ENCODE data around the gene WDR86.

WDR86 gene

DNA sequence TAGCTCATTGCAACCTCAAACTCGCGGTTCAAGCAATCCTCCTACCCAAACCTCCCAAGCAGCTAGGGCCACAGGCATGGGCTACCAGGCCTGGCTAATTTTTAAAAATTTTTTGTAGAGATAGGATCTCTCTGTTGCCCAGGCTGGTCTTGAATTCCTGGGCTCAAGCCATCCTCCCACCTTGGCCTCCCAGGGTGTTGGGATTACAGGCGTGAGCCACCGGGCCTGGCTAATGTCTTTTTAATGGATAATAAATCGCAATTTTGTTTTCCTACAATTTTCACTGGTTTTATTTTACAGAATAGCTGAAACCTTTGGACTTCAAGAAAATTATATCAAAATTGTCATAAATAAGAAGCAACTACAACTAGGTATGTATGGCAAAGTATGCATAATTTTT is 57.3 kb downstream of the WDR86 start:
- Histone ChIP-seq H3K4me3 (ENCODE audit: extremely low read depth, insufficient read depth, low read length, poor library complexity, severe bottlenecking) (no peak overlapping the region), H3K27ac (ENCODE audit: low read depth, low read length, severe bottlenecking) (no peak overlapping the region), H3K4me1 (ENCODE audit: control insufficient read depth, insufficient read depth, low read length, poor library complexity, severe bottlenecking) (no peaks in the 10 kb centered on the region), H3K36me3 (ENCODE audit: control insufficient read depth, insufficient read depth, low read length) (peaks cover 64% of the 10 kb centered on the region), H3K9me3 (ENCODE audit: control insufficient read depth, low read length) (no peaks in the 10 kb centered on the region)
- WGBS, 2 experiments (ENCODE audit: insufficient coverage in 2 of 2), result 100% methylated on average over 2 of the region's 5 CpGs; no CpG with 5 or more reads in 1 of the 2 experiments

DNA sequence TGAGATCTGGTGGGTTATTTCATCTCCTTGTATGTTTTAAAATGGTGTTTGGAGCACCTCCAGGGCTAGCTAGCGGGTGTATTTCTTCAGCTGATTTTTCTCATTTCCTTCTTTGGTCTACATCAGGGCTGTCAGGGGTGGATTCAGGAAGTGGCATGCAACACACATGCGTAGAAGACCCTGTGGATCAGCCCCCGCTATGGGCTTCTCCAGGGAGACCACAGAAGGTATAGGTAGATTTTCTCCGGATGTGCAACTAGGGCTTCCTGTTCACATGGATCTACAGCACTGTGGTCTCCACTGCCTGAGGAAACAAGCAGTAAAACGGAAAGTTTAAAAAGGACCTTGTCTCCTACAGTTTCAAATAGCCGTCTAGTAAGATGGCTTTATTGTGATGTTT is 57.9 kb downstream of the WDR86 start:
- H3K36me3 ChIP-seq (ENCODE audit: control insufficient read depth, insufficient read depth, low read length), result peaks cover 62% of the 10 kb centered on the region
- H3K27ac ChIP-seq (ENCODE audit: low read depth, low read length, severe bottlenecking), result no peak overlapping the region
- H3K9me3 ChIP-seq (ENCODE audit: control insufficient read depth, low read length), result no peaks in the 10 kb centered on the region
- 98 to 100% methylated on average over 4 to 6 of the region's 6 CpGs for WGBS, 2 experiments (ENCODE audit: insufficient coverage in 2 of 2)
- H3K4me1 ChIP-seq (ENCODE audit: control insufficient read depth, insufficient read depth, low read length, poor library complexity, severe bottlenecking), result no peaks in the 10 kb centered on the region
- H3K4me3 ChIP-seq (ENCODE audit: extremely low read depth, insufficient read depth, low read length, poor library complexity, severe bottlenecking), result no peak overlapping the region

DNA sequence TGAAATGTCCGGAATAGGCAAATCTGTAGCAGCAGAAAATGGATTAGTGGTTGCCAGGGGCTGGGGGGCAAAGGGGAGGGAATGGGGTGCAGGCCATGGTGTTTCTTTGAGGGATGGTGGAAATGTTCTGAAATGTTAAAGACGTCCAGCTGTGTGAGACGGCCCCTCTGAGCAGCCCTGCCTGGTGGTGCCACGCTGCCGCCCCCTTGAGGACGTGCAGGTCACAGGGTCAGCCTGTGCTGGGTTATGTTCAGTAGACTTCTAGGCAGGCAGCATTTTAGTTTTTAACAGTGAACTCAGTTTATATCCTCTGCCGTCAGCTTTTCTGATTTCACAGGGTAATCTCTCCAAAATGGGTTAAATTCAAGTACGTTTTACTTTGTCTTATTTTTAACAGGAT is 58.8 kb downstream of the WDR86 start:
- WGBS, 2 experiments (ENCODE audit: insufficient coverage in 2 of 2), result 61 to 77% methylated on average over 5 to 6 of the region's 8 CpGs
- Histone ChIP-seq H3K36me3 (ENCODE audit: control insufficient read depth, insufficient read depth, low read length) (peaks cover 65% of the 10 kb centered on the region), H3K4me3 (ENCODE audit: extremely low read depth, insufficient read depth, low read length, poor library complexity, severe bottlenecking) (no peak overlapping the region), H3K4me1 (ENCODE audit: control insufficient read depth, insufficient read depth, low read length, poor library complexity, severe bottlenecking) (no peaks in the 10 kb centered on the region), H3K9me3 (ENCODE audit: control insufficient read depth, low read length) (no peaks in the 10 kb centered on the region), H3K27ac (ENCODE audit: low read depth, low read length, severe bottlenecking) (no peak overlapping the region)

DNA sequence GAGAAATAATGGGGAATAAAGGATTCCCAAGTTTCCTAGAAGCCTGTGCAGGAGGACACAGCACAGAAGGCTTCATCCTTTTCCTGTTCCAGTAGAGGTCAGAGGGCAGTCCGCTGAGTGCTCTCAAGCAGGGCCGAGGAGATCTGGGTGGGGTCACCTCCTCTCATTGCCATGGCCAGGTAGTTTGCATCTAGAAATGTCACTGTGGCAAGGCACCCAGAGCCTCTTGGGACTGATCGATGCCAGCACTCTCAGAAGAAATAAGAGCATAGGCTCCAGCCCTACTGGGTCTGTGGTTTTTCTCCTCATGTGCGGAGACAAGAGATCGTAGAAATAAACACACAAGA is 60.4 kb downstream of the WDR86 start:
- no peaks in the 10 kb centered on the region for H3K4me1 ChIP-seq (ENCODE audit: control insufficient read depth, insufficient read depth, low read length, poor library complexity, severe bottlenecking)
- 88 to 95% methylated on average over 3 to 4 of the region's 5 CpGs for WGBS, 2 experiments (ENCODE audit: insufficient coverage in 2 of 2)
- peaks cover 62% of the 10 kb centered on the region for H3K36me3 ChIP-seq (ENCODE audit: control insufficient read depth, insufficient read depth, low read length)
- H3K9me3 ChIP-seq (ENCODE audit: control insufficient read depth, low read length), result no peaks in the 10 kb centered on the region
- peak overlapping the region; percentile 7 for H3K27ac ChIP-seq (ENCODE audit: low read depth, low read length, severe bottlenecking)
- H3K4me3 ChIP-seq (ENCODE audit: extremely low read depth, insufficient read depth, low read length, poor library complexity, severe bottlenecking), result no peak overlapping the region

DNA sequence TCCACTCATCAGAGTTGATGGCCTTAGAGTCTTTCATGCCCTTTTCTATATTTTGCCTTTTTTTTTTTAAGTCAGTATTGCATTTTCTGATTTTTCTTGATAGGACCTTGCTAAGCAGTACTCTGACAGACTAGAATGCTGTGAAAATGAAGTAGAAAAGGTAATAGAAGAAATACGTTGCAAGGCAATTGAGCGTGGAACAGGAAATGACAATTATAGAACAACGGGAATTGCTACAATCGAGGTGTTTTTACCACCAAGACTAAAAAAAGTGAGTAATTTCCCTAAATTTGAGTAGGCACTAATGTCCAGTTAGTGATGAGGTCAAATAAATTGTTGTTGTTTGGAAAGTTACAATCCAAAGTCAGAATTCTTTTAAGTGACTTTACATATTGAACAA is 60.9 kb downstream of the WDR86 start:
- H3K36me3 ChIP-seq (ENCODE audit: control insufficient read depth, insufficient read depth, low read length), result peaks cover 64% of the 10 kb centered on the region
- whole genome bisulfite sequencing, 2 experiments (ENCODE audit: insufficient coverage in 2 of 2), result 96 to 98% methylated on average over 4 of the region's 4 CpGs
- no peaks in the 10 kb centered on the region for H3K9me3 ChIP-seq (ENCODE audit: control insufficient read depth, low read length)
- no peaks in the 10 kb centered on the region for H3K4me1 ChIP-seq (ENCODE audit: control insufficient read depth, insufficient read depth, low read length, poor library complexity, severe bottlenecking)
- no peak overlapping the region for H3K27ac ChIP-seq (ENCODE audit: low read depth, low read length, severe bottlenecking)
- H3K4me3 ChIP-seq (ENCODE audit: extremely low read depth, insufficient read depth, low read length, poor library complexity, severe bottlenecking), result no peak overlapping the region

DNA sequence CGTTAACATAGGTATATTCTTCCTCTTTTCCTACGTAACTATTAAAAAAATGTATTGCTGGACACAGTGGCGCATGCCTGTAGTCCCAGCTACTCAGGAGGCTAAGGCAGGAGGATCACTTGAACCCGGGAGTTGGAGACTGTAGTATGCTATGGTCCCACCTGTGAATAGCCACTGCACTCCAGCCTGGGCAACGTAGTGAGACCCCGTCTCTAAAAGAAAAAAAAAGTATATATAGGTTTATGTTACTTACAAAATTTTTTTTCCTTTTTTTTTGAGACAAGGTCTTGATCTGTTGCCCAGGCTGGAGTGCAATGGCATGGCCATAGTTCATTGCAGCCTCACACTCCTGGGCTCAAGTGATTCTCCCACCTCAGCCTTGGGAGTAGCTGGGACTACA is 62.6 kb downstream of the WDR86 start:
- H3K27ac ChIP-seq (ENCODE audit: low read depth, low read length, severe bottlenecking), result no peak overlapping the region
- peaks cover 3% of the 10 kb centered on the region for H3K4me1 ChIP-seq (ENCODE audit: control insufficient read depth, insufficient read depth, low read length, poor library complexity, severe bottlenecking)
- WGBS, 2 experiments (ENCODE audit: insufficient coverage in 2 of 2), result 100% methylated on average over 1 to 2 of the region's 6 CpGs
- peaks cover 53% of the 10 kb centered on the region for H3K36me3 ChIP-seq (ENCODE audit: control insufficient read depth, insufficient read depth, low read length)
- H3K4me3 ChIP-seq (ENCODE audit: extremely low read depth, insufficient read depth, low read length, poor library complexity, severe bottlenecking), result no peak overlapping the region
- H3K9me3 ChIP-seq (ENCODE audit: control insufficient read depth, low read length), result no peaks in the 10 kb centered on the region

DNA sequence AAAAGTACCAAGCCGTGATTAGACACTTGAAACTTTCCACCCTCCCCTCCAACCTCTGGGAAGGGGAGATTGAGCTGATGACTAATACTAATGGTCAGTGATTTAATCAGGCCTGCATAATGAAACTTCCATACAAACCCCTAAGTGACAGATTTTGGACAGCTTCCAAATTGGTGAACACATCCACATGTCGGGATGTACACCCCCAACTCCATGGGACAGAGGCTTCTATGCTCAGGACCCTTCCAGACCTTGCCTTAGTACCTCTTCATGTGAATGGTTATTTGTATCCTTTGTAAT is 63.4 kb downstream of the WDR86 start:
- Histone ChIP-seq H3K36me3 (ENCODE audit: control insufficient read depth, insufficient read depth, low read length) (peaks cover 45% of the 10 kb centered on the region), H3K4me1 (ENCODE audit: control insufficient read depth, insufficient read depth, low read length, poor library complexity, severe bottlenecking) (peaks cover 3% of the 10 kb centered on the region), H3K4me3 (ENCODE audit: extremely low read depth, insufficient read depth, low read length, poor library complexity, severe bottlenecking) (no peak overlapping the region), H3K27ac (ENCODE audit: low read depth, low read length, severe bottlenecking) (no peak overlapping the region), H3K9me3 (ENCODE audit: control insufficient read depth, low read length) (no peaks in the 10 kb centered on the region)
- WGBS, 2 experiments (ENCODE audit: insufficient coverage in 2 of 2), result 100% methylated on average over 1 of the region's 2 CpGs; no CpG with 5 or more reads in 1 of the 2 experiments

DNA sequence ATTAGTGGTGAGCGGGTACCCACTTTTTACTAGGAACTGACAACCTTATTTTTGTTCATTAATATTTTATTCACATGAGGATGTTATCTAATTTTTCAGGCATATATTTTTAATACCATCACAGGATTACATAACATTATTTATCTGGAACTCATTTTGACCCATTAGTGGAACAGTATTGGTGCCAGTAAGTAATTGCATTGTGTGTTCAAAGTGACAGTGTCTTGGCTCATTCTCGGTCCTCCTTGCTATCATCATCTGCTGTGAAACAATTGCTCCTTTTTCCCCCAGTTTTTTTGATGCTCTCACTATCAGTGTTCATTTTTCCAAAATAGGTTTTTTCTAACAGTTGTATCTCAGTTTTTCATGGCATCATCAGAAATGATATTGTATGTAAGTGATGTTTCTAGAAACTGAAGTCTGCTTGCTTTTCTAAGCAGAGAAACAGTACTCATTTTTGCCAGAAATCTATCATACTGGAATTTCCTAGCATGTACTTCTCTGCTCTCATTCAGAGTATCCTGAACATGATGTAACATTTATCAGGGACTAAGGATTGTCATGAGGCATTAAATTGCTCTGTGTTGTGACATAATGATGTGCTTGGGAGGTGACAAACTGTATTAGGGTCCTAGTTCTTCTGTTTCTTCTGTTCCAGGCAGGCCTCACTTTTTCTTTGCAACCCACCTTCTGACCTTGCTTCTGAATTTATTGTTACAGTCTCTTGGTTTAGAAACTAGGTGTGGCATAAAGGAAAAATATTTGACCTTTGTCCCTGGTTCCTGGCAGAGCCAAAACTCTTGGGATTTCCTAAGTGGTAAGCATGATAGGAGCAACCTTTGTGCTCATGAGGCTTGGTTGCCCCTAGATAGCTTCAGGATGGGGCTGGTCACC is 64.0 kb downstream of the WDR86 start:
- Histone ChIP-seq H3K4me3 (ENCODE audit: extremely low read depth, insufficient read depth, low read length, poor library complexity, severe bottlenecking) (no peak overlapping the region), H3K27ac (ENCODE audit: low read depth, low read length, severe bottlenecking) (no peak overlapping the region), H3K4me1 (ENCODE audit: control insufficient read depth, insufficient read depth, low read length, poor library complexity, severe bottlenecking) (peaks cover 3% of the 10 kb centered on the region), H3K9me3 (ENCODE audit: control insufficient read depth, low read length) (no peaks in the 10 kb centered on the region), H3K36me3 (ENCODE audit: control insufficient read depth, insufficient read depth, low read length) (peaks cover 39% of the 10 kb centered on the region)
- WGBS, 2 experiments (ENCODE audit: insufficient coverage in 2 of 2), result 100% methylated on average over 1 of the region's 2 CpGs

DNA sequence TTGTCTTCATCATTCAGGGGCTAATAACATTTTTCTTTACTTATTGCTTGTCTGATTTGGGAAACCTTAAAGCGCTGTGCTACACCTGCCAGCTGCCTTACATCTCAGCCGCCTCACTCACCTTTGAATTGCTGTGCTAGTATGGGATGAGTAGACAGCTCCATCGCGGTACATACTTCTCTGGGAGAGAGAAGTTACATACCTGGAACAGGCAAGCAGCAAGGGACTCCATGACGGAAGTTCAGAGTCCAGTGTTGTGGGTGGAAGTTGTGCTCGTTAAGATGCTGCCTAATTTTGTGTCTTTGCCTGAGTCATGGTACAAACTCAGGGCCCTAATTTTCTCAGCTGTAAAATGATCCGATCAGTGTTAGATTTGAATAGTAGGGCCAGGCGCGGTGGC is 66.3 kb downstream of the WDR86 start:
- Histone ChIP-seq H3K4me3 (ENCODE audit: extremely low read depth, insufficient read depth, low read length, poor library complexity, severe bottlenecking) (no peak overlapping the region), H3K9me3 (ENCODE audit: control insufficient read depth, low read length) (no peaks in the 10 kb centered on the region), H3K4me1 (ENCODE audit: control insufficient read depth, insufficient read depth, low read length, poor library complexity, severe bottlenecking) (peaks cover 3% of the 10 kb centered on the region), H3K27ac (ENCODE audit: low read depth, low read length, severe bottlenecking) (no peak overlapping the region), H3K36me3 (ENCODE audit: control insufficient read depth, insufficient read depth, low read length) (peaks cover 28% of the 10 kb centered on the region)
- WGBS, 2 experiments (ENCODE audit: insufficient coverage in 2 of 2), result 95 to 97% methylated on average over 6 to 7 of the region's 9 CpGs

DNA sequence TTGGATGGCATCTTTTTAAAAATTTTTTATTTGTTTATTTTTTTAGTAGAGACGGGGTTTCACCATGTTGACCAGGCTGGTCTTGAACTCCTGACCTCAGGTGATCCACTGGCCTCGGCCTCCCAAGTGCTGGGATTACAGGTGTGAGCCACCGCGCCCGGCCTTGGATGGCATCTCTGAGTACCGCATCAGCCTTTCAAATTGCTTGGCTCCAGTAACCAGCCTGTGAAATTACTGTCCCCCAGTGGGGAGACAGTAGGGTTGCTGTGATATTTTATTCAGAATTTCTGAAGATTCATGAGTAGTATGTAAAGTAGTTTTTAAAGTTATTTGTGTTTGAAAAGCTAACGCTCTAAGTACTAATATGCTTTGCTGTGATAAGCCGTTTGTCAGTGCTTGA is 67.0 kb downstream of the WDR86 start:
- Histone ChIP-seq H3K27ac (ENCODE audit: low read depth, low read length, severe bottlenecking) (no peak overlapping the region), H3K4me3 (ENCODE audit: extremely low read depth, insufficient read depth, low read length, poor library complexity, severe bottlenecking) (peak overlapping the region; percentile 75), H3K36me3 (ENCODE audit: control insufficient read depth, insufficient read depth, low read length) (peaks cover 28% of the 10 kb centered on the region), H3K4me1 (ENCODE audit: control insufficient read depth, insufficient read depth, low read length, poor library complexity, severe bottlenecking) (peaks cover 3% of the 10 kb centered on the region), H3K9me3 (ENCODE audit: control insufficient read depth, low read length) (no peaks in the 10 kb centered on the region)
- 94% methylated on average over 7 of the region's 8 CpGs for WGBS, 2 experiments (ENCODE audit: insufficient coverage in 2 of 2)

DNA sequence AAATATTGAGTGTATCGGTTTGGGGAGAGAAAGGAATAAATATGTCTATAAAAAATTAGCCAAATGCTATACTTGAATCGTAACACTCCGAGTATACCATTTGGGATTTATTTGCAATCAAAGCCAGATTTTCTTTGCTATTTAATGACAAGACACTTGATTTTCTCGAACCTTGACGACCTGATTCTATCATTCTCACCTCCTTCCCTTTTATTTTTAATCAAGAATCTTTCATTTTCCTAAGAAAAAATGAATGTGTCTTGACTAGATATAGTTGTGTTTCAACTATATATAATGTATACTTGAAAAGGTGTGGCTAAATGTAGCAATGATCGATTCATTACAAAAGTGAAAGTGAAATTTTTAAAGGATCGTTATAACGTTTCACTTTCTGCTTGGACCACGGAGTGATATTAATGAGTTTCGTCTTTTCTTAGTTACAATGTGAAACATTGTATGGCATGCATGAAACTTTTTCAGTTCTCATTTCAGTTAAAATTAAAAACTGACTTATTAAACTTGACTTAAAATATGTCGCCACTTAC is 67.7 kb downstream of the WDR86 start:
- Histone ChIP-seq H3K9me3 (ENCODE audit: control insufficient read depth, low read length) (no peaks in the 10 kb centered on the region), H3K4me1 (ENCODE audit: control insufficient read depth, insufficient read depth, low read length, poor library complexity, severe bottlenecking) (peaks cover 3% of the 10 kb centered on the region), H3K36me3 (ENCODE audit: control insufficient read depth, insufficient read depth, low read length) (peaks cover 22% of the 10 kb centered on the region), H3K27ac (ENCODE audit: low read depth, low read length, severe bottlenecking) (no peak overlapping the region), H3K4me3 (ENCODE audit: extremely low read depth, insufficient read depth, low read length, poor library complexity, severe bottlenecking) (peak overlapping the region; percentile 75)
- 24 to 83% methylated on average over 1 to 7 of the region's 11 CpGs for WGBS, 2 experiments (ENCODE audit: insufficient coverage in 2 of 2)
